Gastroesophageal sphincter (tissue), 3 donors: Measurements from ENCODE around the gene GRAMD2B.

Source experiments
- POLR2A ChIP-seq, 2 donors: fragments of 450-650 bp; IDR thresholded peaks; one replicate each; pipeline ENCODE4 v1.6.1; 2017; ENCODE audit warnings: antibody characterized with exemption in 2 of 2, mild to moderate bottlenecking in 2 of 2, moderate library complexity in 1 of 2
- POLR2AphosphoS5 ChIP-seq: sonication (generic); formaldehyde crosslinking; IDR thresholded peaks from one replicate; pipeline ENCODE4 v1.6.1; 2017; ENCODE audit warnings: antibody characterized with exemption
- TF ChIP-seq, protein P1 (sequence below), 4 experiments: fragments of 200-600 bp in 2 of 4; fragments of 450-650 bp in 2 of 4; sonication (generic) in 1 of 4; IDR thresholded peaks; one replicate each; pipeline ENCODE4 v1.5.1; 2017 to 2019; ENCODE audit warnings: antibody characterized with exemption in 4 of 4, mild to moderate bottlenecking in 2 of 4, moderate library complexity in 2 of 4

- TF ChIP-seq, protein P1, sequence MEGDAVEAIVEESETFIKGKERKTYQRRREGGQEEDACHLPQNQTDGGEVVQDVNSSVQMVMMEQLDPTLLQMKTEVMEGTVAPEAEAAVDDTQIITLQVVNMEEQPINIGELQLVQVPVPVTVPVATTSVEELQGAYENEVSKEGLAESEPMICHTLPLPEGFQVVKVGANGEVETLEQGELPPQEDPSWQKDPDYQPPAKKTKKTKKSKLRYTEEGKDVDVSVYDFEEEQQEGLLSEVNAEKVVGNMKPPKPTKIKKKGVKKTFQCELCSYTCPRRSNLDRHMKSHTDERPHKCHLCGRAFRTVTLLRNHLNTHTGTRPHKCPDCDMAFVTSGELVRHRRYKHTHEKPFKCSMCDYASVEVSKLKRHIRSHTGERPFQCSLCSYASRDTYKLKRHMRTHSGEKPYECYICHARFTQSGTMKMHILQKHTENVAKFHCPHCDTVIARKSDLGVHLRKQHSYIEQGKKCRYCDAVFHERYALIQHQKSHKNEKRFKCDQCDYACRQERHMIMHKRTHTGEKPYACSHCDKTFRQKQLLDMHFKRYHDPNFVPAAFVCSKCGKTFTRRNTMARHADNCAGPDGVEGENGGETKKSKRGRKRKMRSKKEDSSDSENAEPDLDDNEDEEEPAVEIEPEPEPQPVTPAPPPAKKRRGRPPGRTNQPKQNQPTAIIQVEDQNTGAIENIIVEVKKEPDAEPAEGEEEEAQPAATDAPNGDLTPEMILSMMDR (IDR thresholded peaks at IDR 0.05): no peak
- TF ChIP-seq POLR2AphosphoS5 (no peak), POLR2A (IDR thresholded peaks at IDR 0.05) (no peak)
Measured at GRCh38 chr5:126472538-126472889, 49.3 kb downstream of the GRAMD2B start.
